A549 treated with AZD9567 at 1 μM for 4 hours (cell line): ENCODE results near the gene PALM. TPM values are rescaled to one million over a fixed set of nuclear protein-coding genes. Genes with fewer than 3 reads are reported as not detected.

Experiments
- total RNA-seq: library from RNA; stranded (reverse); fragments of 200-300 nt; extraction: Qiagen RNA extraction; gene quantifications from 5 replicates; pipeline ENCODE4 v1.2.3, GENCODE V29; 2022; ENCODE audit not compliant: insufficient read depth

Gene PALM
- 6.7 to 14.2 TPM (median 12.8 TPM) in 5 replicates for total RNA-seq

GRCh38 chr19:708154-709143 lies at the start of gene PALM:
Gene PALM (plus strand): TSS chr19:708935. CDS start chr19:709147, 212 bp downstream.

GRCh38 chr19:662962-663681 lies 45.6 kb upstream of the PALM start, which contains the start of gene RNF126:
Gene RNF126 (minus strand): TSS chr19:663214. CDS start chr19:663121, 93 bp downstream.

GRCh38 chr19:676339-677105 lies 32.2 kb upstream of the PALM start, which contains the start of gene FSTL3:
Gene FSTL3 (plus strand): TSS chr19:676392. CDS start chr19:676424, 32 bp downstream.

GRCh38 chr19:695352-695949 lies 13.3 kb upstream of the PALM start, which contains the start of gene PRSS57:
Gene PRSS57 (minus strand): TSS chr19:695452. CDS start chr19:695430, 22 bp downstream.

GRCh38 chr19:750640-751423 lies 42.1 kb downstream of the PALM start, which contains the start of gene MISP:
Gene MISP (plus strand): TSS chr19:751112. CDS start chr19:756947, 5,835 bp downstream.

GRCh38 chr19:796692-797527 lies 88.2 kb downstream of the PALM start, which contains the start of gene PTBP1:
Gene PTBP1 (plus strand): TSS chr19:797452. CDS start chr19:797498, 46 bp downstream.

Other genes with a start within 250 kb of the PALM start
- 0.75 to 1.4 TPM (median 0.95 TPM) in 4 of 5 replicates, not detected in the other for gene SHC2, start 247.9 kb upstream of the PALM start, total RNA-seq
- gene MADCAM1, start 212.4 kb upstream of the PALM start, total RNA-seq, result 0.16 to 0.29 TPM (median 0.24 TPM) in 4 of 5 replicates, not detected in the other
- 14.2 to 17.3 TPM (median 16.0 TPM) in 5 replicates for gene TPGS1, start 201.4 kb upstream of the PALM start, total RNA-seq
- 71.1 to 97.1 TPM (median 96.7 TPM) in 5 replicates for gene CDC34, start 177.2 kb upstream of the PALM start, total RNA-seq
- gene GZMM, start 164.9 kb upstream of the PALM start, total RNA-seq, result 0.26 to 0.62 TPM (median 0.32 TPM) in 4 of 5 replicates, not detected in the other
- gene BSG, start 136.3 kb upstream of the PALM start, total RNA-seq, result 672 to 739 TPM (median 723 TPM) in 5 replicates
- 26.8 to 36.7 TPM (median 34.9 TPM) in 5 replicates for gene HCN2, start 119.1 kb upstream of the PALM start, total RNA-seq
- gene POLRMT, start 75.4 kb upstream of the PALM start, total RNA-seq, result 79.2 to 97.4 TPM (median 83.6 TPM) in 5 replicates
- 0.58 to 0.97 TPM (median 0.78 TPM) in 4 of 5 replicates, not detected in the other for gene FGF22, start 69.1 kb upstream of the PALM start, total RNA-seq
- gene RNF126, start 45.7 kb upstream of the PALM start, total RNA-seq, result 63.5 to 73.3 TPM (median 72.5 TPM) in 5 replicates
- 198 to 279 TPM (median 261 TPM) in 5 replicates for gene FSTL3, start 32.5 kb upstream of the PALM start, total RNA-seq
- gene PRSS57, start 13.5 kb upstream of the PALM start, total RNA-seq, result 0.10 to 0.32 TPM (median 0.13 TPM) in 3 of 5 replicates, not detected in the others
- gene MISP, start 42.2 kb downstream of the PALM start, total RNA-seq, result 63.4 to 77.5 TPM (median 76.5 TPM) in 5 replicates
- gene PTBP1, start 88.5 kb downstream of the PALM start, total RNA-seq, result 220 to 256 TPM (median 229 TPM) in 5 replicates
- 2.9 to 4.8 TPM (median 4.2 TPM) in 5 replicates for gene PLPPR3, start 113.0 kb downstream of the PALM start, total RNA-seq
- gene AZU1, start 118.9 kb downstream of the PALM start, total RNA-seq, result 0.22 to 0.41 TPM (median 0.27 TPM) in 4 of 5 replicates, not detected in the other
- gene PRTN3, start 132.1 kb downstream of the PALM start, total RNA-seq, result 0.20 to 0.55 TPM (median 0.32 TPM) in 4 of 5 replicates, not detected in the other
- gene ELANE, start 143.4 kb downstream of the PALM start, total RNA-seq, result 0.09 to 0.18 TPM (median 0.12 TPM) in 4 of 5 replicates, not detected in the other
- gene CFD, start 150.7 kb downstream of the PALM start, total RNA-seq, result 19.2 to 25.8 TPM (median 23.5 TPM) in 5 replicates
- 16.3 to 22.4 TPM (median 19.0 TPM) in 5 replicates for gene MED16, start 184.3 kb downstream of the PALM start, total RNA-seq
- not detected in 5 replicates for gene RNU6-9, start 184.5 kb downstream of the PALM start, total RNA-seq
- 20.0 to 43.9 TPM (median 40.6 TPM) in 5 replicates for gene R3HDM4, start 204.3 kb downstream of the PALM start, total RNA-seq
- gene KISS1R, start 208.4 kb downstream of the PALM start, total RNA-seq, result 0.28 to 0.65 TPM (median 0.43 TPM) in 4 of 5 replicates, not detected in the other
- 3.2 to 5.1 TPM (median 3.9 TPM) in 5 replicates for gene ARID3A, start 217.1 kb downstream of the PALM start, total RNA-seq